CD14-positive monocyte (primary cell): ENCODE results near the gene PLXNC1. TPM values are rescaled to one million over a fixed set of nuclear protein-coding genes. Genes with fewer than 3 reads are reported as not detected.

Experiments used
- DNase-seq, 3 donors: peaks; one replicate each; pipeline ENCODE4 v3.0.0-alpha.2; 2011 to 2022
- H2AFZ ChIP-seq: 2 replicates; pipeline ENCODE4 v1.6.0; 2012; ENCODE audit warnings: mild to moderate bottlenecking, low read depth, low read length, inconsistent platforms; ENCODE audit not compliant: insufficient read depth, poor library complexity, severe bottlenecking
- H3K27ac ChIP-seq, 2 donors: 1 replicate in 1 of 2; 2 replicates in 1 of 2; pipeline ENCODE4 v1.5.1; 2012 to 2013; ENCODE audit warnings: low read length in 2 of 2, control low read depth in 1 of 2, inconsistent platforms in 1 of 2, low read depth in 1 of 2, mild to moderate bottlenecking in 1 of 2
- H3K27me3 ChIP-seq, 2 donors: one replicate each; pipeline versions ENCODE4 v1.6.0 to v1.6.1; 2011 to 2013; ENCODE audit warnings: low read length in 2 of 2; ENCODE audit not compliant: control insufficient read depth in 2 of 2, insufficient read depth in 2 of 2
- H3K36me3 ChIP-seq, 2 donors: replicated peaks in 1 of 2; 1 replicate in 1 of 2; 2 replicates in 1 of 2; pipeline versions ENCODE4 v1.5.1 to v1.6.1; 2012 to 2013; ENCODE audit warnings: low read length in 2 of 2, control low read depth in 1 of 2, inconsistent platforms in 1 of 2, mild to moderate bottlenecking in 1 of 2; ENCODE audit not compliant: insufficient read depth in 2 of 2, control insufficient read depth in 1 of 2
- H3K4me1 ChIP-seq, 2 donors: 1 replicate in 1 of 2; 2 replicates in 1 of 2; pipeline versions ENCODE4 v1.5.1 to v1.6.1; 2012 to 2013; ENCODE audit warnings: low read length in 2 of 2, control low read depth in 1 of 2, inconsistent platforms in 1 of 2, mild to moderate bottlenecking in 1 of 2, moderate library complexity in 1 of 2; ENCODE audit not compliant: insufficient read depth in 2 of 2, control insufficient read depth in 1 of 2
- H3K4me2 ChIP-seq: replicated peaks from 2 replicates; pipeline ENCODE3; 2012; ENCODE audit warnings: low read length, moderate library complexity, mild to moderate bottlenecking; ENCODE audit not compliant: poor library complexity, severe bottlenecking; ENCODE audit errors: extremely low read depth
- H3K4me3 ChIP-seq, 3 experiments: fragments of 200-600 bp in 1 of 3; sonication (generic) in 1 of 3; replicated peaks in 1 of 3; 1 replicate in 2 of 3; 2 replicates in 1 of 3; pipeline ENCODE4 v1.5.1; 2011 to 2013; ENCODE audit warnings: low read length in 3 of 3, mild to moderate bottlenecking in 3 of 3, control low read depth in 2 of 3, low read depth in 2 of 3, inconsistent platforms in 1 of 3, moderate library complexity in 1 of 3
- H3K79me2 ChIP-seq: 2 replicates; pipeline ENCODE4 v1.6.0; 2012; ENCODE audit warnings: mild to moderate bottlenecking, control low read depth, inconsistent platforms, low read length, moderate library complexity; ENCODE audit not compliant: insufficient read depth
- H3K9ac ChIP-seq: 2 replicates; pipeline ENCODE4 v1.6.0; 2017; ENCODE audit warnings: low read length, mild to moderate bottlenecking; ENCODE audit not compliant: insufficient read depth, poor library complexity, severe bottlenecking
- H3K9me3 ChIP-seq, 2 donors: replicated peaks in 1 of 2; 1 replicate in 1 of 2; 2 replicates in 1 of 2; pipeline versions ENCODE4 v1.5.1 to v1.6.1; 2012 to 2013; ENCODE audit warnings: low read length in 2 of 2, control low read depth in 1 of 2; ENCODE audit not compliant: control insufficient read depth in 1 of 2, insufficient read depth in 1 of 2
- H4K20me1 ChIP-seq: 2 replicates; pipeline ENCODE4 v1.6.0; 2012; ENCODE audit warnings: mild to moderate bottlenecking, low read length, control low read depth, moderate library complexity; ENCODE audit not compliant: insufficient read depth
- H3K27ac Mint-ChIP-seq, 7 donors: one replicate each; pipeline ENCODE4 v1.8.0; 2020; ENCODE audit warnings: mild to moderate bottlenecking in 7 of 7, mixed read lengths in 7 of 7, moderate library complexity in 6 of 7, inconsistent platforms in 2 of 7
- H3K27me3 Mint-ChIP-seq, 3 donors: one replicate each; pipeline ENCODE4 v1.8.0; 2021 to 2022; ENCODE audit warnings: low read depth in 3 of 3, mild to moderate bottlenecking in 3 of 3, mixed read lengths in 3 of 3, moderate library complexity in 3 of 3, inconsistent platforms in 1 of 3
- H3K36me3 Mint-ChIP-seq, 2 donors: one replicate each; pipeline ENCODE4 v1.8.0; 2020; ENCODE audit warnings: mixed read lengths in 2 of 2, inconsistent platforms in 1 of 2, mild to moderate bottlenecking in 1 of 2
- H3K4me1 Mint-ChIP-seq: one replicate; pipeline ENCODE4 v1.8.0; 2020; ENCODE audit warnings: mild to moderate bottlenecking, mixed read lengths
- H3K4me3 Mint-ChIP-seq, 2 donors: one replicate each; pipeline ENCODE4 v1.8.0; 2020; ENCODE audit warnings: mild to moderate bottlenecking in 2 of 2, mixed read lengths in 2 of 2, moderate library complexity in 1 of 2
- H3K9me3 Mint-ChIP-seq, 7 donors: one replicate each; pipeline ENCODE4 v1.8.0; 2020 to 2022; ENCODE audit warnings: mixed read lengths in 7 of 7, mild to moderate bottlenecking in 6 of 7, moderate library complexity in 6 of 7, inconsistent platforms in 2 of 7
- WGBS: methylation state at CpG from one replicate; pipeline ENCODE4 v1.1.5; 2013; ENCODE audit warnings: missing lambda C conversion rate; ENCODE audit not compliant: insufficient coverage; 5-methylcytosine and 5-hydroxymethylcytosine counted together
- intact Hi-C, 2 donors: fragments of 100-400 bp; cut with micrococcal nuclease; formaldehyde crosslinking; loops; one replicate each; pipeline versions ENCODE4 v1.15.0 to v1.15.1; 2023
- polyA plus RNA-seq, 3 donors: library from polyadenylated mRNA; depleted of rRNA in 1 of 3; unstranded in 2 of 3; stranded (reverse) in 1 of 3; fragments of 300-500 nt in 2 of 3; fragments of >200 nt in 1 of 3; fragmentation: Illumina TruSeq in 2 of 3; gene quantifications; 1 replicate in 2 of 3; 2 replicates in 1 of 3; pipeline ENCODE4 v1.2.3, GENCODE V29; 2012 to 2021
- TF ChIP-seq, protein P1 (sequence below): fragments of 200-600 bp; IDR thresholded peaks from one replicate; pipeline ENCODE4 v1.8.0; 2022; ENCODE audit warnings: antibody characterized with exemption, mild to moderate bottlenecking

Gene PLXNC1
- polyA plus RNA-seq, 3 donors, result 14.3 to 35.2 (median 15.4) TPM

DNA sequence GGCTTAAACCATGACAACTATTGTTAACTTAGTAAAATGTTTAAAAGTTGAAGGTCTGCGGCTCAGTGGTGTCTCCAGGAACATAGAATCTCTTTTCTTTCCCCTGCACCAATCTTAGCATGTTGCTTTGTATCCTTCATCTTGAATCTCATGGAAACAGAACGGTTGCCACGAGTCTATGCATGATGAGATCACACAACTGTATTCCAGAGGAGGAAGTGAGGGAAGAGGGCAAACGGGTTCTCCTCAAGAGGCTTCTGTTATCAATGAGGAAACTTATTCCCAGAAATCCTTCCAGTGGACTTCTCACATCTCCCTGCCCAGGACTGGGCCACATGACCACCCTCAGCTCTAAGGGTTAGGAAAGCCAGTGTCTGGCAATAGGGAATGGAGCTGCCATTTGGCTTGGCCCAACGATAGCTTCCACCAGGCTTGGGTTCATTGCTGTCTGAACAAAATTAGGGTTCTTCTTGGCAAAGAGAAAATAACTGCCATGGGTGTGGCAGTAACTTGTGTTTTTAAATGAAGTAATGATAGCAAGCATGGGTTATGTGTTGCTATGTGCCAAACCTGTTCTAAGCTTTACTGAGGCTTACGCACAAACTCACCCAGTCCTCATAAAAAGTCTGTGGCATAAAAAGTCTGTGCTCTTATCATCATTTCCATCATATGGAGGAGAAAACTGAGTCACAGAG lies 17.4 kb downstream of the PLXNC1 start:
- 92% methylated on average over 1 of the region's 6 CpGs for WGBS
- no peak overlapping the region for H3K4me3 ChIP-seq

DNA sequence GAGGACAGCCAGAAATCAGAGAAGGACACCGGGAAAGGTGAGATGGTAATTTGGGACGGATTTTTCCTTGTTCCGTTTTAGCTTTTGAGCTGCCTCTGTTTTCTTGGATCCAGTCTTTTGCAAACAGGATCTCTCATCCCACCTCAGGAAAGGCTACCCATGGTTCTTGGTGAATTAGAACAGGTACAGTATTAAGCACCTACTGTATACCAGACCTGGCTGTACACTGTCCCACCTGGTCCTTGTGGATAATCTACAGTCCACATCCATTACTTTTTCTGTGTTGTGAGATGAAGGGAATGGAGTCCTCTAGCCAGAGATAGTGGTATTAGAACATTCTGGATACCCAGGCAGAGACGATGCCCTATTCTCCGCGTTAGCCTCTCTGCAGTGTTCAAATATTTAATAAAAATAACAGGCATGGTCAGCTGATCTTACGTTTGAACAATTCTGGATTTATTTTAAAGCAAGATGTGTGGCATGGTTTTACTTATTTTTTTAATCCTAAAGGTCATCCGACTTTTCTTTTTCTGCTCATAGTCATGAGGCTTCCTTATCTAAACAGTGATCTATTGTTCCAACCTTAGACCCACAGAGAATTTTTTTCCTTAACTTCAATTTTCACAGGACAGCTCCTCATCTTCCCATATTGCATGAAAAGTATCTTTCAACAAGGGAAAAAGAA lies 18.8 kb downstream of the PLXNC1 start:
- peaks cover 0 to 2% (median 0%) of the 10 kb centered on the region in 7 donors for H3K9me3 Mint-ChIP-seq
- peaks cover 52% of the 10 kb centered on the region for H3K4me1 Mint-ChIP-seq
- H3K27me3 ChIP-seq, result no peaks in the 10 kb centered on the region
- H3K4me1 ChIP-seq, result peaks cover 8 to 9% of the 10 kb centered on the region in 2 donors
- H3K27me3 Mint-ChIP-seq, result peaks cover 0 to 2% (median 0%) of the 10 kb centered on the region in 3 donors
- peaks cover 80% of the 10 kb centered on the region for H3K79me2 ChIP-seq
- H3K27ac Mint-ChIP-seq, result no peak overlapping the region
- peaks cover 72% of the 10 kb centered on the region for H4K20me1 ChIP-seq
- no peaks in the 10 kb centered on the region for H3K9me3 ChIP-seq
- H3K36me3 Mint-ChIP-seq, result peaks cover 60 to 74% of the 10 kb centered on the region in 2 donors
- intact Hi-C loops, result no loop called here
- no peak overlapping the region for H3K4me3 Mint-ChIP-seq
- no peak overlapping the region for H3K27ac ChIP-seq
- no peak overlapping the region for H3K4me2 ChIP-seq
- H2AFZ ChIP-seq, result no peak overlapping the region
- peaks cover 21 to 54% of the 10 kb centered on the region in 2 donors for H3K36me3 ChIP-seq
- no peak overlapping the region for H3K9ac ChIP-seq
- TF ChIP-seq, protein P1, sequence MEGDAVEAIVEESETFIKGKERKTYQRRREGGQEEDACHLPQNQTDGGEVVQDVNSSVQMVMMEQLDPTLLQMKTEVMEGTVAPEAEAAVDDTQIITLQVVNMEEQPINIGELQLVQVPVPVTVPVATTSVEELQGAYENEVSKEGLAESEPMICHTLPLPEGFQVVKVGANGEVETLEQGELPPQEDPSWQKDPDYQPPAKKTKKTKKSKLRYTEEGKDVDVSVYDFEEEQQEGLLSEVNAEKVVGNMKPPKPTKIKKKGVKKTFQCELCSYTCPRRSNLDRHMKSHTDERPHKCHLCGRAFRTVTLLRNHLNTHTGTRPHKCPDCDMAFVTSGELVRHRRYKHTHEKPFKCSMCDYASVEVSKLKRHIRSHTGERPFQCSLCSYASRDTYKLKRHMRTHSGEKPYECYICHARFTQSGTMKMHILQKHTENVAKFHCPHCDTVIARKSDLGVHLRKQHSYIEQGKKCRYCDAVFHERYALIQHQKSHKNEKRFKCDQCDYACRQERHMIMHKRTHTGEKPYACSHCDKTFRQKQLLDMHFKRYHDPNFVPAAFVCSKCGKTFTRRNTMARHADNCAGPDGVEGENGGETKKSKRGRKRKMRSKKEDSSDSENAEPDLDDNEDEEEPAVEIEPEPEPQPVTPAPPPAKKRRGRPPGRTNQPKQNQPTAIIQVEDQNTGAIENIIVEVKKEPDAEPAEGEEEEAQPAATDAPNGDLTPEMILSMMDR, result no peak
- no peak overlapping the region for H3K4me3 ChIP-seq
- WGBS, result no CpG with 5 or more reads among the region's 8 CpGs
- DNase-seq, result no peak

More for the DNA sequence above, 17.4 kb downstream of the PLXNC1 start:
- H3K4me1 ChIP-seq, result no peaks in the 10 kb centered on the region
- no peaks in the 10 kb centered on the region for H3K27me3 ChIP-seq
- TF ChIP-seq, protein P1, result no peak
- no peak overlapping the region for H3K27ac ChIP-seq
- H4K20me1 ChIP-seq, result peaks cover 86% of the 10 kb centered on the region
- no peak for DNase-seq
- peaks cover 0 to 2% (median 0%) of the 10 kb centered on the region in 3 donors for H3K27me3 Mint-ChIP-seq
- H3K9me3 ChIP-seq, result no peaks in the 10 kb centered on the region
- no peak overlapping the region for H3K4me3 Mint-ChIP-seq
- peaks cover 0 to 2% (median 0%) of the 10 kb centered on the region in 7 donors for H3K9me3 Mint-ChIP-seq
- peaks cover 44% of the 10 kb centered on the region for H3K4me1 Mint-ChIP-seq
- H2AFZ ChIP-seq, result no peak overlapping the region
- H3K9ac ChIP-seq, result no peak overlapping the region
- peaks cover 85% of the 10 kb centered on the region for H3K79me2 ChIP-seq
- H3K27ac Mint-ChIP-seq, result peak overlapping the region in 2 of 7 donors; percentile 29 to 46
- peaks cover 15 to 43% of the 10 kb centered on the region in 2 donors for H3K36me3 ChIP-seq
- H3K36me3 Mint-ChIP-seq, result peaks cover 53 to 64% of the 10 kb centered on the region in 2 donors
- no peak overlapping the region for H3K4me2 ChIP-seq
- intact Hi-C loops, result no loop called here
